Uterus (tissue), 4 donors: Measurements from ENCODE around the gene UBE4A. TPM values are rescaled to one million over a fixed set of nuclear protein-coding genes. Genes with fewer than 3 reads are reported as not detected.
"Not testable (repeated sequence)": the region's sequence is repeated elsewhere in the genome, so short reads cannot be mapped to it uniquely, and the experiment has no call there.

Source experiments
- DNase-seq, 2 donors: peaks; one replicate each; pipeline ENCODE4 v3.0.0-alpha.2; 2019 to 2020
- H3K27ac ChIP-seq, 2 donors: fragments of 200-600 bp; sonication (generic); 1 replicate in 1 of 2; 2 replicates in 1 of 2; pipeline ENCODE4 v1.5.1; 2016 to 2018
- H3K27me3 ChIP-seq, 2 donors: fragments of 200-600 bp; sonication (generic); one replicate each; pipeline ENCODE4 v1.5.1; 2018 to 2019; ENCODE audit warnings: control low read depth in 1 of 2
- H3K36me3 ChIP-seq, 2 donors: fragments of 200-600 bp; sonication (generic); one replicate each; pipeline ENCODE4 v1.5.1; 2019; ENCODE audit warnings: control low read depth in 1 of 2
- H3K4me1 ChIP-seq, 2 donors: fragments of 200-600 bp; sonication (generic); one replicate each; pipeline ENCODE4 v1.5.1; 2018 to 2019; ENCODE audit warnings: control low read depth in 1 of 2
- H3K4me3 ChIP-seq, 2 donors: fragments of 200-600 bp; sonication (generic); 1 replicate in 1 of 2; 2 replicates in 1 of 2; pipeline ENCODE4 v1.5.1; 2018 to 2019; ENCODE audit warnings: mild to moderate bottlenecking in 1 of 2
- H3K9me3 ChIP-seq, 2 donors: fragments of 200-600 bp; sonication (generic); one replicate each; pipeline ENCODE4 v1.5.1; 2019; ENCODE audit warnings: control low read depth in 1 of 2
- POLR2A ChIP-seq, 2 donors: fragments of 450-650 bp; IDR thresholded peaks; one replicate each; pipeline ENCODE4 v1.6.1; 2016; ENCODE audit warnings: antibody characterized with exemption in 2 of 2, mild to moderate bottlenecking in 1 of 2, moderate library complexity in 1 of 2
- intact Hi-C: fragments of 100-400 bp; cut with DNase I; formaldehyde crosslinking; loops from one replicate; pipeline ENCODE4 v1.15.1; 2023; ENCODE audit warnings: low total_unique reads
- total RNA-seq, 4 donors: library from RNA; depleted of rRNA in 3 of 4; stranded (reverse); fragments of >200 nt in 3 of 4; gene quantifications; one replicate each; pipeline versions ENCODE4 v1.1.0 to v1.2.4, GENCODE V29; 2014 to 2023
- TF ChIP-seq, protein P1 (sequence below), 4 experiments: fragments of 200-600 bp in 2 of 4; fragments of 450-650 bp in 2 of 4; sonication (generic) in 2 of 4; IDR thresholded peaks; one replicate each; pipeline ENCODE4 v1.5.1; 2016 to 2019; ENCODE audit warnings: antibody characterized with exemption in 4 of 4, mild to moderate bottlenecking in 2 of 4, moderate library complexity in 1 of 4
- donor health status: DM: yes; HTN: yes; CAD: no.

The UBE4A gene
- total RNA-seq, 4 donors from 2014 or later, result 31.0 to 41.2 (median 33.3) TPM

DNA sequence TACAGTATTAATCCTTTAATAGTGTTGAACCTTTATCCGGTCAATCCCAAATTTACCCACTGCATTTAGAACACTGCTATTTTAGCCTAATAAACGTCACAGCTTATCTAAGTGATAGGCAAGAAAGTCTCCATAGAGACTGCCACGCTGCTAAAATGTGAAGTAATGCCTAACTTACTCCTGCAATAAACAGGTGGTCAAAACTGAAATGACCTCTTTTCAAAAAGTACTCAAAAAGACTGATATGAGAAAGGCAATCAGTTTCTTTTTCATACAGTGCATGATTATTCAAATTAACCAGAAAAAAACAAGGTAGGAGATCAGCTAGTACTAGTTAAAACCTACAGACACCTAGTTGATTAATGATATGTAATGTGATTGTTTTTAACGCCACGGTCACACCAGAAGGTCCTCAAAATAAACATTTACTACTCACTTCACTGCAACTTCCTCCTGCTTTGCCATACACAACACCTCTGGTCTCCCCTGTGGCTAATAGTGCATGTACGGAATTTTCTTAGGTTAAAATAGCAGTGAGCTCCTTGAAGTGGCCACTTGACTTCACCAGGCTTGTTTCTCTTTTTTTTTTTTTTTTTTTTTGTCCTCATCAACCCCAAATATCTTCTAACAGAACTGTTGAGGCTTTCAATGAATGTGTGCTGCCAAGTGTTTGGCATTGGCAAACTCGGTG is 50.8 kb downstream of the UBE4A start:
- no peak overlapping the region for H3K27ac ChIP-seq
- H3K9me3 ChIP-seq, result no peaks in the 10 kb centered on the region
- intact Hi-C loops, result no loop called here
- no peak overlapping the region for H3K4me3 ChIP-seq
- no peak for DNase-seq
- no peaks in the 10 kb centered on the region for H3K4me1 ChIP-seq
- no peak for TF ChIP-seq POLR2A (IDR thresholded peaks at IDR 0.05)
- TF ChIP-seq, protein P1, sequence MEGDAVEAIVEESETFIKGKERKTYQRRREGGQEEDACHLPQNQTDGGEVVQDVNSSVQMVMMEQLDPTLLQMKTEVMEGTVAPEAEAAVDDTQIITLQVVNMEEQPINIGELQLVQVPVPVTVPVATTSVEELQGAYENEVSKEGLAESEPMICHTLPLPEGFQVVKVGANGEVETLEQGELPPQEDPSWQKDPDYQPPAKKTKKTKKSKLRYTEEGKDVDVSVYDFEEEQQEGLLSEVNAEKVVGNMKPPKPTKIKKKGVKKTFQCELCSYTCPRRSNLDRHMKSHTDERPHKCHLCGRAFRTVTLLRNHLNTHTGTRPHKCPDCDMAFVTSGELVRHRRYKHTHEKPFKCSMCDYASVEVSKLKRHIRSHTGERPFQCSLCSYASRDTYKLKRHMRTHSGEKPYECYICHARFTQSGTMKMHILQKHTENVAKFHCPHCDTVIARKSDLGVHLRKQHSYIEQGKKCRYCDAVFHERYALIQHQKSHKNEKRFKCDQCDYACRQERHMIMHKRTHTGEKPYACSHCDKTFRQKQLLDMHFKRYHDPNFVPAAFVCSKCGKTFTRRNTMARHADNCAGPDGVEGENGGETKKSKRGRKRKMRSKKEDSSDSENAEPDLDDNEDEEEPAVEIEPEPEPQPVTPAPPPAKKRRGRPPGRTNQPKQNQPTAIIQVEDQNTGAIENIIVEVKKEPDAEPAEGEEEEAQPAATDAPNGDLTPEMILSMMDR (IDR thresholded peaks at IDR 0.05), result no peak
- no peaks in the 10 kb centered on the region for H3K27me3 ChIP-seq
- no peaks in the 10 kb centered on the region for H3K36me3 ChIP-seq

DNA sequence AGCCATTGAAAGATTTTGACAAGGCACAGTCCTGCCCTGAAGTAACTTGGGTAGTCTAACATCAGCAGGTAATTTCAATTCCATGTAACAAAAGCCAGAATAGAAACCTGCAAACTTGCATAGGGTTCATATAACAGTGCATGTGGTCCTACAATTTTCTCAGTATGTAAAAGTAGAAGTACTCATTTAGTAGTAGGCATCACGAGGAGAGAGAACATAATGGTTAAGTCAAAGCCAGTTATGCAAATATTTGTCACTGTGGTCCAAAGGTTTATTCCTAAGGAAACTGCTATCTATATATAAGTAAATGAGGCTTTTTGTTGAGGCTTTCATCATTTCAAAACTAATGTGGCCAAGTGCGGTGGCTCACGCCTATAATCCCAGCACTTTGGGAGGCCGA is 52.1 kb downstream of the UBE4A start:
- no peaks in the 10 kb centered on the region for H3K36me3 ChIP-seq

DNA sequence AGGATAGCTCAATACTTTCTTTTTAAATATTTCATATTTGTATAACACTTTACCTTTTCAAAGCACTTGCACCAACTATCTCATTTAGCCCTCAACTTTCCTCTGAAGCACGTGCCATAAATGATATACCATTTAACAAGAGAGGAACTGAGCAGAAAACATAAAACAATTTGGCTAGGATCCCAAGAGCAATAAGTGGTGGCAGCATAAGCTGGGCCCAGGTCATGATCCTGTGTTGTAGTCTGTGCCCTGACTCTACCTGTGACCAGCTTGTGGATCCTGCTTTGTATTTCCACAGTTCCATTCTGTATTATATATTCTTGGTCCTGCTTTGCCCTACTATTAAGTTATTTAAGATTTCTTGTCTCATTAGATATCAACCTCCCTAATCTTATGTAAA is 53.5 kb downstream of the UBE4A start:
- Histone ChIP-seq H3K9me3 (no peaks in the 10 kb centered on the region), H3K4me1 (no peaks in the 10 kb centered on the region), H3K27me3 (no peaks in the 10 kb centered on the region), H3K27ac (no peak overlapping the region), H3K4me3 (no peak overlapping the region), H3K36me3 (no peaks in the 10 kb centered on the region)
- no peak for TF ChIP-seq POLR2A (IDR thresholded peaks at IDR 0.05)
- TF ChIP-seq, protein P1 (IDR thresholded peaks at IDR 0.05), result no peak
- intact Hi-C loops, result no loop called here
- no peak for DNase-seq

More for the DNA sequence above, 52.1 kb downstream of the UBE4A start:
- no peaks in the 10 kb centered on the region for H3K4me1 ChIP-seq
- intact Hi-C loops, result no loop called here
- TF ChIP-seq POLR2A (IDR thresholded peaks at IDR 0.05), result no peak
- TF ChIP-seq, protein P1 (IDR thresholded peaks at IDR 0.05), result no peak
- H3K27ac ChIP-seq, result no peak overlapping the region
- no peaks in the 10 kb centered on the region for H3K27me3 ChIP-seq
- H3K9me3 ChIP-seq, result no peaks in the 10 kb centered on the region
- H3K4me3 ChIP-seq, result no peak overlapping the region
- DNase-seq, result no peak

DNA sequence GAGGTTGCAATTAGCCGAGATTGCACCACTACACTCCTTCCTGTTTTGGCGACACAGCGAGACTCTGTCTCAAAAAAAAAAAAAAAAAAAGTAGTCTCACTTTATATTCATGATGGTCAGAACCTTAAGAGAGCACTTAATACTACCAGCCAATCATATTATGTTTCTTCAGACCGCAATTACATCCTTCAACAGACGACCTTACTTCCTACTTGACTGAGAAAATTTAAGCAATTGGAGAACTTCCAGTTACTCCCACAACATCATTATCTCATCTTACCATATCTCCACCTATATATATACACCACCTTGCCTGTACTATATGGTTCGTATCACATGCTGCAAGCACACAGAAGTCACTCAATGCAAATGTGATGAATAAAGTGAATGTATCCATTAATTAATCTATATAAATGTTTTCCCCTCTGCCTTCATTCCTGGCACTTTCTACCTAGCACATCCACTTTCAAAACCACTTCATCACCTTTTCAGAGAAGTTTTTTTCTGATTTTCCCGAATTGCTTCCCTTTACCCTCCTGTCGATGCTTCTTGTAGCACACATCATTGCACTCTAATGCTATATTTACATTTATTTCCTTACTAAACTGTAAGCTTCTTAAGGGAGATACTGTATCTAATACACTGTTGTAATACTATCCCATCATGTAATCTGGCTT is 55.8 kb downstream of the UBE4A start:
- TF ChIP-seq POLR2A (IDR thresholded peaks at IDR 0.05), result no peak
- TF ChIP-seq, protein P1 (IDR thresholded peaks at IDR 0.05), result no peak
- DNase-seq, result no peak
- no peaks in the 10 kb centered on the region for H3K36me3 ChIP-seq
- intact Hi-C loops, result no loop called here
- H3K4me3 ChIP-seq, result no peak overlapping the region
- H3K4me1 ChIP-seq, result no peaks in the 10 kb centered on the region
- no peak overlapping the region for H3K27ac ChIP-seq
- H3K27me3 ChIP-seq, result no peaks in the 10 kb centered on the region
- no peaks in the 10 kb centered on the region for H3K9me3 ChIP-seq

DNA sequence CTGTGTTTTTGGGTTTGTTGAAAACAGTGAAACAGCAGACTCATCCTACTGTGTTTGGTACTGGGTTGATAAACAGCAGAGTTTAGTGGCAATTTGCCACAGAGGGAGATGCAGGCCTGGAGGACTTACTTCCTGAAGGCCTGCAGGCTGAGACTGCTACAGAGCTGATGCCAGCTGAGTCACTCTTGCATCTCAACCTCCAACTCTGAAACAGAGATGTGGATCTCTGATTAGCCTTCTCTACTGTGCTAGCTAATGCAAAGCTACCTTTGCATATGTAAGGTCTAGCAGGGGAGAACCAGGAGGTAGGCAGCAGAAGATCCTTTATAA is 56.3 kb downstream of the UBE4A start:
- no peak overlapping the region for H3K4me3 ChIP-seq
- no peaks in the 10 kb centered on the region for H3K27me3 ChIP-seq
- no peaks in the 10 kb centered on the region for H3K36me3 ChIP-seq
- H3K9me3 ChIP-seq, result no peaks in the 10 kb centered on the region
- H3K4me1 ChIP-seq, result no peaks in the 10 kb centered on the region
- intact Hi-C loops, result no loop called here
- TF ChIP-seq POLR2A (IDR thresholded peaks at IDR 0.05), result no peak
- TF ChIP-seq, protein P1 (IDR thresholded peaks at IDR 0.05), result no peak
- DNase-seq, result peak in 1 of 2 donors; percentile 69
- no peak overlapping the region for H3K27ac ChIP-seq

DNA sequence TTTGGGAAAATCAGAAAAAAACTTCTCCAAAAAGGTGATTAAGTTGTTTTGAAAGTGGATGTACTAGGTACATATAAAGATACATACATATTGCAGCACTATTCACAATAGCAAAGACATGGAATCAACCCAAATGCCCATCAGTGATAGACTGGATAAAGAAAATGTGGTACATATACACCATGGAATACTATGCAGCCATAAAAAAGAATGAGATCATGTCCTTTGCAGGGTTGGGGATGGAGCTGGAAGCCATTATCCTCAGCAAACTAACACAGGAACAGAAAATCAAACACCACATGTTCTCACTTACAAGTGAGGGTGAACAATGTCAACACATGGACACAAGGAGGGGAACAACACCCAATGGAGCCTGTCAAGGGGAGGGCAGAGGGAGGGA is 57.5 kb downstream of the UBE4A start:
- DNase-seq, H3K27ac ChIP-seq, H3K9me3 ChIP-seq, intact Hi-C loops, H3K27me3 ChIP-seq, H3K36me3 ChIP-seq, H3K4me1 ChIP-seq, H3K4me3 ChIP-seq: not testable (repeated sequence)
